K562 (cell line): ENCODE measurements around the gene NECAB3. TPM values are rescaled to one million over a fixed set of nuclear protein-coding genes. Genes with fewer than 3 reads are reported as not detected.

ENCODE experiments used
- ARHGAP35 ChIP-seq: fragments of 450-650 bp; IDR thresholded peaks from 2 replicates; pipeline ENCODE4 v1.6.1; 2018; ENCODE audit not compliant: partially characterized antibody
- CBX1 ChIP-seq: sonication (generic); IDR thresholded peaks from 2 replicates; pipeline ENCODE4 v1.6.1; 2016; ENCODE audit warnings: antibody characterized with exemption, low read depth, mild to moderate bottlenecking
- EP400 ChIP-seq: fragments of 450-650 bp; IDR thresholded peaks from 2 replicates; pipeline ENCODE4 v1.6.1; 2017; ENCODE audit warnings: antibody characterized with exemption, mild to moderate bottlenecking, moderate library complexity
- ETV6 ChIP-seq, 3 experiments: fragments of 150-350 bp in 1 of 3; sonication (generic) in 1 of 3; formaldehyde crosslinking in 1 of 3; IDR thresholded peaks; 2 replicates each; pipeline versions ENCODE4 v1.6.1 to v1.8.0; 2014 to 2022; ENCODE audit warnings: borderline replicate concordance in 2 of 3, low read depth in 2 of 3, antibody characterized with exemption in 1 of 3, low read length in 1 of 3, mild to moderate bottlenecking in 1 of 3, missing genetic modification reagents in 1 of 3
- EZH2 ChIP-seq: IDR thresholded peaks from 2 replicates; pipeline ENCODE4 v1.6.1; 2012; ENCODE audit warnings: low read depth, mild to moderate bottlenecking, inconsistent platforms, low read length, borderline replicate concordance
- HDAC2 ChIP-seq: fragments of 450-650 bp; IDR thresholded peaks from 2 replicates; pipeline ENCODE4 v1.6.1; 2016; ENCODE audit warnings: mild to moderate bottlenecking
- IFI16 ChIP-seq: fragments of 250-450 bp; sonication (Bioruptor Pico); IDR thresholded peaks from 2 replicates; pipeline ENCODE4 v2.1.2; 2022; ENCODE audit warnings: mild to moderate bottlenecking, inconsistent platforms
- LCOR ChIP-seq: sonication (generic); formaldehyde crosslinking; IDR thresholded peaks from 2 replicates; pipeline ENCODE4 v1.8.0; 2022; ENCODE audit warnings: mild to moderate bottlenecking, missing genetic modification reagents
- RAD21 ChIP-seq, 2 experiments: fragments of 250-450 bp in 1 of 2; fragments of 450-650 bp in 1 of 2; sonication (Bioruptor Pico) in 1 of 2; formaldehyde crosslinking in 1 of 2; IDR thresholded peaks in 1 of 2; conservative IDR thresholded peaks in 1 of 2; 2 replicates each; pipeline versions ENCODE4 v1.4.0 to v1.8.0; 2020 to 2022; ENCODE audit warnings: mild to moderate bottlenecking in 2 of 2, moderate library complexity in 1 of 2
- TCF7 ChIP-seq: sonication (generic); IDR thresholded peaks from 2 replicates; pipeline ENCODE4 v1.6.1; 2016; ENCODE audit warnings: antibody characterized with exemption, borderline replicate concordance
- ZNF184 ChIP-seq: sonication (generic); formaldehyde crosslinking; IDR thresholded peaks from 2 replicates; pipeline ENCODE4 v1.5.0; 2020; ENCODE audit warnings: missing genetic modification reagents
- ZNF77 ChIP-seq: fragments of 250-450 bp; sonication (Bioruptor Pico); IDR thresholded peaks from 2 replicates; pipeline ENCODE4 v1.5.0; 2020
- ZNF778 ChIP-seq: fragments of 450-650 bp; formaldehyde crosslinking; IDR thresholded peaks from 2 replicates; pipeline ENCODE4 v1.4.0; 2020; ENCODE audit warnings: mild to moderate bottlenecking, moderate library complexity
- polyA plus RNA-seq, 8 experiments: library from polyadenylated mRNA; depleted of rRNA in 4 of 8; stranded (reverse) in 5 of 8; unstranded in 3 of 8; fragments of >200 nt; fragmentation: Nextera tagmentation in 2 of 8; fragmentation: Illumina TruSeq in 1 of 8; extraction: Ambion mirVana in 2 of 8; extraction: Trizol in 1 of 8; gene quantifications; 2 replicates each; pipeline versions ENCODE4 v1.2.1 to v1.2.3, GENCODE V29; 2011 to 2014; ENCODE audit warnings: inconsistent platforms in 1 of 8, missing spikeins in 1 of 8
- total RNA-seq, 7 experiments: library from RNA; depleted of rRNA in 6 of 7; stranded (reverse); fragments of >200 nt in 6 of 7; fragmentation: Illumina TruSeq in 2 of 7; extraction: Trizol in 2 of 7; gene quantifications; 2 replicates each; pipeline versions ENCODE4 v1.2.1 to v1.2.3, GENCODE V29; 2011 to 2021; ENCODE audit warnings: low replicate concordance in 1 of 7
- TF ChIP-seq, protein P1 (sequence below): fragments of 250-450 bp; sonication (Bioruptor Pico); IDR thresholded peaks from 2 replicates; pipeline ENCODE4 v1.4.0; 2020; ENCODE audit warnings: mild to moderate bottlenecking, moderate library complexity, borderline replicate concordance
- TF ChIP-seq, protein P2 (sequence below): sonication (generic); formaldehyde crosslinking; IDR thresholded peaks from 2 replicates; pipeline ENCODE4 v1.8.1; 2023; ENCODE audit warnings: mild to moderate bottlenecking, missing genetic modification reagents, moderate library complexity
- TF ChIP-seq, protein P3 (sequence below): fragments of 250-450 bp; sonication (Bioruptor Pico); IDR thresholded peaks from 2 replicates; pipeline ENCODE4 v1.8.0; 2021; ENCODE audit warnings: moderate library complexity, mild to moderate bottlenecking, inconsistent platforms
- TF ChIP-seq, protein P4 (sequence below): sonication (generic); formaldehyde crosslinking; IDR thresholded peaks from 2 replicates; pipeline ENCODE4 v1.9.0; 2022; ENCODE audit warnings: mild to moderate bottlenecking, missing genetic modification reagents
- TF ChIP-seq, protein P5 (sequence below): IDR thresholded peaks from 2 replicates; pipeline ENCODE4 v1.6.1; 2011; ENCODE audit warnings: borderline replicate concordance, low read depth, mild to moderate bottlenecking, moderate library complexity, low read length; ENCODE audit not compliant: insufficient read depth, poor library complexity, severe bottlenecking
- TF ChIP-seq, protein P6 (sequence below): fragments of 250-450 bp; sonication (Bioruptor Pico); IDR thresholded peaks from 2 replicates; pipeline ENCODE4 v1.6.1; 2021; ENCODE audit warnings: mild to moderate bottlenecking

NECAB3 gene
- total and polyA plus RNA-seq, 9 of the 15 experiments (the other 6 are each of a cell fraction or from before 2014, with no cell fraction given): 0.94 to 63.3 (median 31.5) TPM

DNA sequence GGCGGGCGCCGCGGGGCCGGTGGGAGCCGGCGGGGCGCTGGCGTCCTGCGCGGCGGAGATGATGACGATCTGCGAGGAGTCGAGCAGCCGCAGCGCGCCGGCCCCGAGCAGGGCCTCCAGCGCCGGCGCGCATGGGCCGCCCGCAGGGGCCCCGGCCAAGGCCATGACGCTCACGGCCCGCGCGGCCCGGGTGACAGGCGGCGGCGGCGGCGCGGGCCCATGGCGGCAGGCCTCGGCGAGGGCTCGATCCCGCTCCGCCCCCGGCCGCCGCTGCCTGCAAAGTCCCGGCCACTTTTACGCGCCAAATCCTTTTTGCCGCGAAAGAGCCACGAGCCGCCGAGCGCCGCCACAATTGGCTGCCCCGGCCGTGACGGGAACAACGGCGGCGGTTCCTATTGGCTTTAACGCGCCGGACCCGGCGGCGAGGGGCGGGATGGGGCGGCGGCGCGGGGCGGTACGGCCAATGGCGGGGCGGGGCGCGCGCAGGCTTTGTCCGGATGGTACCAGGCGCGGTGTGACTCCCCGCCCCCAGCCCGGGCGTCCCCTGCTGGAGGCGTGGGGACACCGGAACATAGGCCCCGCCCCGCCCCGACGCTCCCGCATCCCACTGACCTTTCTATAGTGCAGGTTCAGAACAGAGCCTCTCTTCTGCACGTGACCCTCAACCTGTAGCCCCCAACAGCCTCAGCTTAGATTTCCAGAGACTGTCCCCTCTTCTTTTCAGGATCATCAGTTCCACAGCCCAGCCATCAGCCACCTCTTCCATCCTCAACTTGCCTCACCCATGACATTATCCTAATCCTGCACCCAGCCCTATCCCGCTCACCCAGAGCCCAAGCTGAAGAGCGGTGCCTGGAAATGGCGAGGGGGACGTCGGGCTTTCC, 12.1 kb upstream of the NECAB3 start, which contains the start of gene E2F1 (continued):
- TF ChIP-seq ZNF77 (no peak), RAD21 (CRISPR knock-in tag; conservative IDR thresholded peaks at IDR 0.05 in 1 of 2, IDR thresholded peaks at IDR 0.05 in 1 of 2) (peak in 1 of 2 experiments; percentile 14; a peak in 1 of 4 replicates), ZNF184 (CRISPR knock-in tag) (no peak), EP400 (no peak; the same call in 1 of the 2 replicates), TCF7 (no peak), ARHGAP35 (no peak), HDAC2 (0 out of 2 replicates have a peak, but pooled peaks have one; percentile 29), EZH2 (no peak), ETV6 (IDR thresholded peaks at IDR 0.05; ENCODE audit: borderline replicate concordance in 1 of 2, low read depth in 2 of 2, low read length in 1 of 2) (no peak), ETV6 (CRISPR knock-in tag; IDR thresholded peaks at IDR 0.05; ENCODE audit: borderline replicate concordance) (no peak), ZNF778 (CRISPR knock-in tag) (no peak), CBX1 (0 out of 2 replicates have a peak, but pooled peaks have one; percentile 10), IFI16 (CRISPR knock-in tag) (no peak), LCOR (CRISPR knock-in tag) (peak; percentile 57; the same call in 1 of the 2 replicates)
- TF ChIP-seq, protein P1, sequence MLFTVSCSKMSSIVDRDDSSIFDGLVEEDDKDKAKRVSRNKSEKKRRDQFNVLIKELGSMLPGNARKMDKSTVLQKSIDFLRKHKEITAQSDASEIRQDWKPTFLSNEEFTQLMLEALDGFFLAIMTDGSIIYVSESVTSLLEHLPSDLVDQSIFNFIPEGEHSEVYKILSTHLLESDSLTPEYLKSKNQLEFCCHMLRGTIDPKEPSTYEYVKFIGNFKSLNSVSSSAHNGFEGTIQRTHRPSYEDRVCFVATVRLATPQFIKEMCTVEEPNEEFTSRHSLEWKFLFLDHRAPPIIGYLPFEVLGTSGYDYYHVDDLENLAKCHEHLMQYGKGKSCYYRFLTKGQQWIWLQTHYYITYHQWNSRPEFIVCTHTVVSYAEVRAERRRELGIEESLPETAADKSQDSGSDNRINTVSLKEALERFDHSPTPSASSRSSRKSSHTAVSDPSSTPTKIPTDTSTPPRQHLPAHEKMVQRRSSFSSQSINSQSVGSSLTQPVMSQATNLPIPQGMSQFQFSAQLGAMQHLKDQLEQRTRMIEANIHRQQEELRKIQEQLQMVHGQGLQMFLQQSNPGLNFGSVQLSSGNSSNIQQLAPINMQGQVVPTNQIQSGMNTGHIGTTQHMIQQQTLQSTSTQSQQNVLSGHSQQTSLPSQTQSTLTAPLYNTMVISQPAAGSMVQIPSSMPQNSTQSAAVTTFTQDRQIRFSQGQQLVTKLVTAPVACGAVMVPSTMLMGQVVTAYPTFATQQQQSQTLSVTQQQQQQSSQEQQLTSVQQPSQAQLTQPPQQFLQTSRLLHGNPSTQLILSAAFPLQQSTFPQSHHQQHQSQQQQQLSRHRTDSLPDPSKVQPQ (CRISPR knock-in tag): no peak
- TF ChIP-seq, protein P2, sequence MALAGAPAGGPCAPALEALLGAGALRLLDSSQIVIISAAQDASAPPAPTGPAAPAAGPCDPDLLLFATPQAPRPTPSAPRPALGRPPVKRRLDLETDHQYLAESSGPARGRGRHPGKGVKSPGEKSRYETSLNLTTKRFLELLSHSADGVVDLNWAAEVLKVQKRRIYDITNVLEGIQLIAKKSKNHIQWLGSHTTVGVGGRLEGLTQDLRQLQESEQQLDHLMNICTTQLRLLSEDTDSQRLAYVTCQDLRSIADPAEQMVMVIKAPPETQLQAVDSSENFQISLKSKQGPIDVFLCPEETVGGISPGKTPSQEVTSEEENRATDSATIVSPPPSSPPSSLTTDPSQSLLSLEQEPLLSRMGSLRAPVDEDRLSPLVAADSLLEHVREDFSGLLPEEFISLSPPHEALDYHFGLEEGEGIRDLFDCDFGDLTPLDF (CRISPR knock-in tag): peak; percentile 87
- TF ChIP-seq, protein P3, sequence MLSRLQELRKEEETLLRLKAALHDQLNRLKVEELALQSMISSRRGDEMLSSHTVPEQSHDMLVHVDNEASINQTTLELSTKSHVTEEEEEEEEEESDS (CRISPR knock-in tag): no peak
- TF ChIP-seq, protein P4, sequence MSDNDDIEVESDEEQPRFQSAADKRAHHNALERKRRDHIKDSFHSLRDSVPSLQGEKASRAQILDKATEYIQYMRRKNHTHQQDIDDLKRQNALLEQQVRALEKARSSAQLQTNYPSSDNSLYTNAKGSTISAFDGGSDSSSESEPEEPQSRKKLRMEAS (CRISPR knock-in tag): peak; percentile 75
- TF ChIP-seq, protein P5, sequence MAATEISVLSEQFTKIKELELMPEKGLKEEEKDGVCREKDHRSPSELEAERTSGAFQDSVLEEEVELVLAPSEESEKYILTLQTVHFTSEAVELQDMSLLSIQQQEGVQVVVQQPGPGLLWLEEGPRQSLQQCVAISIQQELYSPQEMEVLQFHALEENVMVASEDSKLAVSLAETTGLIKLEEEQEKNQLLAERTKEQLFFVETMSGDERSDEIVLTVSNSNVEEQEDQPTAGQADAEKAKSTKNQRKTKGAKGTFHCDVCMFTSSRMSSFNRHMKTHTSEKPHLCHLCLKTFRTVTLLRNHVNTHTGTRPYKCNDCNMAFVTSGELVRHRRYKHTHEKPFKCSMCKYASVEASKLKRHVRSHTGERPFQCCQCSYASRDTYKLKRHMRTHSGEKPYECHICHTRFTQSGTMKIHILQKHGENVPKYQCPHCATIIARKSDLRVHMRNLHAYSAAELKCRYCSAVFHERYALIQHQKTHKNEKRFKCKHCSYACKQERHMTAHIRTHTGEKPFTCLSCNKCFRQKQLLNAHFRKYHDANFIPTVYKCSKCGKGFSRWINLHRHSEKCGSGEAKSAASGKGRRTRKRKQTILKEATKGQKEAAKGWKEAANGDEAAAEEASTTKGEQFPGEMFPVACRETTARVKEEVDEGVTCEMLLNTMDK: peak; percentile 98
- TF ChIP-seq, protein P6, sequence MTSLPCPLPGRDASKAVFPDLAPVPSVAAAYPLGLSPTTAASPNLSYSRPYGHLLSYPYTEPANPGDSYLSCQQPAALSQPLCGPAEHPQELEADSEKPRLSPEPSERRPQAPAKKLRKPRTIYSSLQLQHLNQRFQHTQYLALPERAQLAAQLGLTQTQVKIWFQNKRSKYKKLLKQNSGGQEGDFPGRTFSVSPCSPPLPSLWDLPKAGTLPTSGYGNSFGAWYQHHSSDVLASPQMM (CRISPR knock-in tag): no peak
